HuH-7.5 (cell line): ENCODE measurements around the gene CYSRT1.

ENCODE experiments used
- DNase-seq: peaks from one replicate; pipeline ENCODE4 v3.0.0; 2011; ENCODE audit warnings: low spot score

The CYSRT1 gene, protein sequence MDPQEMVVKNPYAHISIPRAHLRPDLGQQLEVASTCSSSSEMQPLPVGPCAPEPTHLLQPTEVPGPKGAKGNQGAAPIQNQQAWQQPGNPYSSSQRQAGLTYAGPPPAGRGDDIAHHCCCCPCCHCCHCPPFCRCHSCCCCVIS

DNA sequence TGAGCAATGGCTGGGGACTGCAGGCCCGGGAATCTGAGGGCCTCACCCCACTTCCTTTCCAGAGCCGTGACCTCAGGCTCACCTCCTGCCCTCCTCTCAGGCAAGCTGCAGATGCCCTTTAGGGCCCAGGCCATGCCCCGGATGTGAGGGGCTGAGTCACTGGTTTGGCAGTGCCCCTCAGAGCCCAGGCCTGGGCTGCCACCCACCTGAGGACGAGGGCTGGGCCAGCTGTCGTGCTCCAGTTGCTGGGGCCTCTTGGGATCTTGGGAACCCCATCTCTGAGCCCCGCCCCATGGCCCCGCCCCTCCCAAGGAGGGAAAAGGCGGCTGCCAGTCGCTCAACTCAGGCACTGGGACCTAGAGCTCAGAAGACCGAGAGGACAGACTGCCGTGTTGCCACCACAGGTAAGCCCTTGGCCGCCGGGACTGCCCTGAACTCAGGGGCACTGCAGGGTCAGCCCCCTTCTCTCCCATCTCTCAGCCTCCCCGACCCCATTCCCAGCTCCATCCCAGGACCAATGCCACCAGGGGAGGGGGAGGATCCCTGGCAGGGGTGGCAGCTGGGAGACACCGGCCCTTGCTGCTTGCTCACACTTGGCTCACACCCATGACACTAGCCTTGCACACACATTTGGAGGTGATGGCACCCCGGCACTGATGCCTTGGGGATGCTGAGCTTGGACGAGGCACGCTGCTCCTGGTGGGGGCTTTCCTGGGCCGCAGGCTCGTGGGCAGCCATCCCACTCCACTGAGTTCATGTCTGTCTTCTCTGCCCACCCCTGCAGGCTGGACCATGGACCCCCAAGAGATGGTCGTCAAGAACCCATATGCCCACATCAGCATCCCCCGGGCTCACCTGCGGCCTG, at the start of gene CYSRT1:
CYSRT1 (plus strand) TSS at position 345 of the 865 bp plus-strand sequence; CDS start at position 793, 448 bp downstream.
- no peak for DNase-seq

DNA sequence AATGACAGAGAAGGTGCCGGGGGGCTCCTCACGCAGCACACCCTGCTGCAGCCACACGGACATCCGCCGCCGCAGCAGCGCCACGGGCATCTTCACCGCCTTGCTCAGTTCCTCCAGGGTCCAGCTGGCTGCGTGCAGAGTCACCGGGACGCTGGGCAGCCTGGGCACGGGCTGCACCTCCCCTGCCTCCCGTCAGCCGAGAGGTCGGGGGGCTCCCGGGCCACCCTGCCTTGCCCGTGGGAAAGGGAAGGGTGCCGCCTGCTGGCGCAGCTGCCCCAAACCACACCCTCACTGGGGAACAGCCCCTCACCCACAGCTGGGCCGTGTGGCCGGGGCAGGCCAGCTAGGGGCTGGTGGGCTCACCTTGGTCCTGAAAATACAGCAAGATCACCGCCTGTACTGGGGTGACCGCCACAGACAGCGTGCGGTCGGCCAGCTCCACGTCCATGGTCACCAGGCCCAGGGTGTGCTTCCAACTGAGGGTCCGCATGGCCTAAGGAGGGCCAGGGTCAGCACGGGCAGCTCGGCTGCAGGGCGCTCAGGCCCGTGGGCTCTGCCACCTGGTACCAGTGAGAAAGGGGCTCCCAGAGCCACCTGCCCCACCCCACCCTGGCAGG, 49.5 kb upstream of the CYSRT1 start:
- no peak for DNase-seq

DNA sequence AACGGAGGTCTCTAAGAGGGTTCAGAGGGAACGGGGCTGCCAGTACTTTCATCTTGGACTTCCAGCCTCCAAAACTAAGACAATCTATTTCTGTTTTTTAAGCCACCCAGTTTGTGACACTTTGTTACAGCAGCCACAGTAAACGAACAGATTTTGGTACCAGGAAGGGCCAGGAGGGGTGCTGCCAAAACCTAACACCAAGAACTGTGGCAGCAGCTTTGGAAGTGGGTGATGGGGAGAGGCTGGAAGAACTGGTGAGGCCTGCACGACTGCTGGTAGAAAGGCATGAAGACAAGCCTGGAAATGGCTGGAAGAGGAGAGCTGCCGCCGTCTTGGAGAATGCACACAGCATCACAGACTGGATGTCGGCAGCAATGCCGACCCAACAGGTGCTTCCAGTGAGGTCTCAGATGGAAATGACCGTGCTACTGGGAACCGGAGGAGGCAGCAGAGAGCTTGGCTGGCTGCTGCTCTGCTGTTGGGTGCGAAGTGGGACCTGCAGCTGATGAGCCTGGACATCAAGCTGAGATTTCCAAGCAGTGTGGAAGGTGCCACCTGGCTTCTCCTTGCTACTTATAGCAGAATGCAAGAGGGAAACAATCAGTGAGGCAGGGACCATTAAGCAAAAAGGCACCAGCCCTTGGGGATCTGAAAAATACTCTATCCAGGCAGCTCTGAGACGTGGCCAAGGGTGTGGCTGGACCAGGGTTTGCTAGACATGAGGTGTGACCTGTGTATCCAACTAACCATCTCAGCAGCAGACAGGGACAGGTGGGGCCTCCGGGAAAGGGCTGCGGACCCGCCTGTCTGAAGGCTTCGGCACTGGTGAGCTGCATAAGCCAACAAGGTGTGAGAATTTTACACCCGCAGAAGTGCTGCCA, 48.4 kb upstream of the CYSRT1 start:
- DNase-seq: peak; percentile 87

DNA sequence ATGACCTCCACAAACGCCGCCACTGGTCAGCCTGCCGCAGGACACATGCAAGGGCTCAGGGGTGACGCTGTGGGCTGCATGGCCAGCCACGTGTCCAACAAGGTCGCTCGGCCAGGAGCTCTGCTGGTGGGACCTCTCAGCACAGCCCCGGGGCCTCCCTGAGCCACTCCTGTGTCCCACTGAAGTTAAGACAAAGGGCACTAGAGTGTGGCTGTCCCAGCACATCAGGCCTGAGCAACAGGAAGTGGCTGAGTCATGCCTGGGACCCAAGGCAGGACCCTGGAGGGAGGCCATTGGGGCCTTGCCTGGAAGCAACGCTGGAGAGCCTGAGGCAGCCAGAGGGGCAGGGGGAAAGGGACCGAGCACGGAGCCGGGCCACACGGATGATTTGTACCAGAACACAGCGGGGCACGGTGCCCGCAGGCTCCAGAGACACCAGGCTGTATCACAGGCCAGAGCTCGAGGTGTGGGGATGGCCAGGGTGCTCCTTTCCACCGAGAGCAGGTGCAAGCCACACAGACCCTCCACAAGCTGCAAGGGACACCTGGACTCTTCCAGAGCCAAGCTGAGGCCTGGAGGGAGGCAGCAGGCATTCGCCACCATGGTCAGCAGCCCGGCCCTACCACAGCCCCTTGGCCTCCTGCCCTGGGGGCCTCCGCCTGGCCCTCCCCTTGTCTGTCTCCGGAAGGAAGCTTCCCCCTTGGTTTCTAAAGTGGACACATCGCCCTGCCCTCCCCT, 46.6 kb upstream of the CYSRT1 start:
- DNase-seq: no peak

DNA sequence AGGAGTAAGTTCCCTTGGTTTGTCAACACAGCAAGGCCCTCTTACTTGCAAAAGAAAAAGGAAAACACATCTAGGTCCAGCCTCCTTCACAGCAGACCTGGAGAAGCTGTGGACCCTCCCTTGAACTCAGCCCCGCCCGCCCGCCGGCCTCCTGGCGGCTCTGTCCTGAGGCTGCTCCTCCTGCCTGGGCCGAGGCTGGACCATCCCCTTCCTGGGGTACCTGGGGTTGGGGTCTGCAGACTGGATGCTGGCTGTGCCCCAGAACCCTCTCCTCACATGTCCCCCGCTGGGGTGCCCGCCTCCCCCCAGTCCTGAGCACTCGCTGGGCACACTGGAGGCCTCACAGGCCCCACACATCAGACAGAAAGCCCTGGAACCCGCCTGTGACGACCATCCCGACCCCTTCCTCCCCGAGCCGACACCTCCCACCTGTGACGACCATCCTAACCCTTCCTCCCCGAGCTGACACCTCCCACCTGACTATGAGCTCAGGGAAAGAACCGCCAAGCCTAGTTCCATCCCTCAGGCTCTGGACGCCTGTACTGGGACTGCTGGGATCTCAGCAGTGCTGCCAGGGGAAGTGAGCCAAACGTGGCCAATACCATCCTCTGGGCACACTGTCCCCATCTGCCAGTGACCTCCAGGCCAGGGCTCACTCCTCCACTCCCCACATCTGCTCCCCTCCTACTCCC, 45.9 kb upstream of the CYSRT1 start:
- DNase-seq: no peak

DNA sequence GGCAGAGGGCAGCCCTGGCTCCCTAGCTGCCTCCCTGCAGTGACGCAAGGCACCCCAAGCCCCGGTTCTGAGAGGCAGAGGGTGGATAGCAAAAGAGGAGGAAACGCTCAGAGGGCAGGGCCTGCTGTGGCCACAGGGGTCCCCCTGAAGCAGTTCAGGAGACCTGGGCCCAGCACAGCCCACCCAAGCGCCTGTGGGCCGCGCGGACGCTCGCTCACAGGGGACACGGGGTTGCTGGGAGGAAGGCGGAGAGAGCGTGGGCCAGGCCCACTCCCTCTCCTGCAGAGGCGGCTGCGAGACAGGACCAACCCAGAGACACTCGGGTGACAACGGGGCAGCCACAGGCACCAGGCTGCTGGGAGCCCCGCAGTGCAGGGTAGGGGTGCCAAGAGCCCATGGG, 45.2 kb upstream of the CYSRT1 start:
- no peak for DNase-seq

DNA sequence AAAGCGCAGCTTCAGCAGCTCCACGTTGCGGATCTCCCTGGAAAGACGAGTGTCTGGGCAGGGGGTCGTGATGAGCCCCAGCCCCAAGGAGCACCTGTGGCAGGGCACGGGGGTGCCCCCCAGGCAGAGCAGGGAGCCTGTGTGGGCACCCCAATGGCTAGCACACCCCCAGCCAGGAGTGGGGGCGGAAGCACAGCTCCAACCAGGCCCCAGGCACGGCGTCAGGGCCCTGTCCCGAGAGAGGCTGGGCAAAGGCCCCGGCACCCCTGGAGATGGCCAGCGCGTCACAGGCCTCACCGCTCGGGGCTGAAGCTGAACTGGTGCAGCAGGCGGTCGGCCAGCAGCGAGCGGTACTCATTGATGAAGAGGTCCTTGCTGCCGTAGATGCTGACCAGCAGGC, 44.5 kb upstream of the CYSRT1 start:
- DNase-seq: no peak

DNA sequence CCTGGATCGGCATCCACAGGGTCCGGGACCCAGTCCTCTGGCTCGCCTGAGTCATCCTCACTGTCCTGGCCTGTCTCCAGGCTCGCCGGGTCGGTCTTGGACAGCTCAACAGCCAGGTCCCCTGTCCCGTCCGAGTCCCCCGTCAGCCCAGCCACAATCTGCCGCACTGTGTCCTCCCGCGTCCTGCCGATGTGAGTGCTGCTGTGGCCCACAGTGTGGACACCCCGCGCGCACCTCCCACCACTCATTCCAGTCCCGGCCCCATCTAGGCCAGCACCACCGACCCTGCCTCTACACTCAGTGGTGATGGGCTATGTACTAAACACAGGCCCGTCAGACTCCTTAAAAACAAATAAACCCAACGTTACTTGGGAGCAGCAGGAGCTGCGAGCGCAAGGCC, 43.3 kb upstream of the CYSRT1 start:
- no peak for DNase-seq

DNA sequence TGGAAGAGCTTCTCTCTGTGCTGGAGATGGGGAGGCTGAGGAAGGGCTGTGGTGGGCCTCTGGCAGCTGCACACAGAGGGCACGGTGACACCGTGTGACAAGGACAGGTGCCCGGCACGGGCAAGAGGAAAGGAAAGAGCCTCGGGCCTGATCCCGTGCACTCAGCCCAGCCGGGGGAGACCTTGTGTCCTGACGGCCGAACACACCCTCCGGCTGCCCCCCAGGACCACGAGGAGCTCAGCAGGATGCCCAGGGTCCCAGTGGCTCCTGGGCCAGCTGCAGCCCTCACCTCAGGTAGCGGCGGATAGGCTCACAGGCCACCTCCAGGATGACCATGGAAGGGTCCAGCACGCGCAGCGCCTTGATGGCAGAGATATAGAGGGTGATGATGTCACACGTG, 42.1 kb upstream of the CYSRT1 start:
- DNase-seq: no peak

DNA sequence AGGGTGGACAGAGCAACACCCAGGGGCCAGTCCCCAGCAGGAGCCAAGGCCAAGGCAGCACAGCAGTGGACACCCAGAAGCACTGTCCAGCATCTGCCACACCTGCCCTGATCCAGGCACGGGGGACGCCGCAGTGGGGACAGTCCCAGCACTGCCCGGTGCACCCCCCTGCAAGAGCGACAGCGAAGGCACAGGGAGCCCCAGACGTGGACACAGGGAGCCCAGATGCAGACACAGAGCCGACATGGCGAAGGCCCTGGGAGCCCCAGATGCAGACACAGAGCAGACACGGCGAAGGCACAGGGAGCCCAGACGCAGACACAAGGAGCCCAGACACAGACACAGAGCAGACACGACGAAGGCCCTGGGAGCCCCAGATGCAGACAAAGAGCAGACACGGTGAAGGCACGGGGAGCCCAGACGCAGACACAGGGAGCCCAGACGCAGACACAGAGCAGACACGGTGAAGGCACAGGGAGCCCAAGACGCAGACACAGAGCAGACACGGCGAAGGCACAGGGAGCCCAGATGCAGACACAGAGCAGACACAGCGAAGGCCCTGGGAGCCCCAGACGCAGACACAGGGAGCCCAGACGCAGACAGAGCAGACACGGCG, 40.9 kb upstream of the CYSRT1 start:
- DNase-seq: no peak

DNA sequence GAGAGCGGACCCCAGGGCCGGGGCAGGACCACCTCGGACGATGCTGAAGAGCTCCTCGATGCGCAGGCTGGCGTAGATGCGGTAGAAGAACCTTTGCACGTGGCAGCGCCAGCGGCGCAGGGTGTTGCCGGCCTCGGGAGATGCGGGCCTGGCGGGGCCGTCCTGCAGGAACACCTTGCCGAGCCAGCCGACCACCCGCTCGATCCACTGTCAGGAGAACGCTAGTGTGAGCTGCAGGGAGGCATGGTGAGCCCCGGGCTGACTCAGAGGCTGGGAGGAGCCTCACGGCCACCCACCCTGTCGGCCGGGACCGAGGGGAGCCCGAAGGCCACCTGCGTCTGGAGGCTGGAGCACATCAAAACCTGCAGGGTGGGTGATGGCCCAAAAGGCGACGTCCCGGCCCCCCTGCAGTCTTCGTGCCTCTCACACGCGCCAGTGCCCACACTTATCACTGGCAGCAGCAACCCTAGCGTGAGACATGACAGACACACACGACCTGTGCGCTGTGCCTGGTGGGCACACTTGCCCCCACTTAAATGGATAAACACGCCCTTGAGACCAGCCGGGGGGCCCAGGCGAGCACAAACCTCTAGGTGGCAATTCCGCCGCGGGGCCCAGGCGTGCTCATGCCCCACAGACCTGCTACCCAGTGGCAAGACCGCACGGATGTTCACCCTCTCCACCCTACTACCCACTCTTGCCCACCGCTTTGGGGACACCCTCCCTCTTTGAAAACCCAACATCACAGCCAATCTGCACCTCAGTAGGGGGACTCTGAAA, 39.9 kb upstream of the CYSRT1 start:
- no peak for DNase-seq

DNA sequence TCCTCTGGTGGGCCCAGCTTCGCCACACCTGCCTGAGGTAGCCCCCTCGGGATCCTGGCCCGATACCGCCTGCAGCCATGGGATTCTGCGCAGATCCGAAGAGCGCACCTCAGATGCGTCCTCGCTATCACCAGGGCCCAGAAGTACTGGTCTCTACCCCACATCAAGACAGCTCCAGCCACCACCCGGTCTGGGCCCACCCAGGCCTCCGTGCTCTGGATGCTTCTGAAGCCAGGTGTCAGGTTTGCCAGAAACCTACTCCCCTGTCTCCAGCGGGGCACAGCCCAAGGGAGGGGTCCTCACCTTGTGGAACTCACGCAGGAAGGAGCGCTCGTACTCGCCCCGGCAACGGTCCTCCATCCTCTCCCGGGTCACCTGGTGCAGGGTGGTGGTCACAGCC, 39.1 kb upstream of the CYSRT1 start:
- DNase-seq: no peak

DNA sequence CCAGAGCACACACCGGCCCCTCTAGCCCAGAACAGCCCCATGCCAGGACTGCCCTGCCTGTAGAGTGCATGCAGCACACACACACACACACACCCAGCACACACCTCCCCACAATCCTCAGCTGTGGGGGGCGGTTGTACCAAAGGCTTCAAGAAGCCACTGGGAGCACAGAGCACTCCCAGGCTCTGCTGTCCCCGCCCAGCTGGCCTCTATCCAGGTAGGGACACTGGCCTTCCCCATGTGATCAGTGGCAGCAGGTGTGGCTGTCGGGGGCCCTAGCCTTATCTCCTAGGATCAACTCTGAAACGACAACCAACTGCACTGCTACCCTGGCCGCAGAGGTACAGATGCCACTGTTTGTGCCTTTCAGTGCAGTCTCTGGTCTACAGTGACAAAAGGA, 38.6 kb upstream of the CYSRT1 start:
- DNase-seq: no peak

DNA sequence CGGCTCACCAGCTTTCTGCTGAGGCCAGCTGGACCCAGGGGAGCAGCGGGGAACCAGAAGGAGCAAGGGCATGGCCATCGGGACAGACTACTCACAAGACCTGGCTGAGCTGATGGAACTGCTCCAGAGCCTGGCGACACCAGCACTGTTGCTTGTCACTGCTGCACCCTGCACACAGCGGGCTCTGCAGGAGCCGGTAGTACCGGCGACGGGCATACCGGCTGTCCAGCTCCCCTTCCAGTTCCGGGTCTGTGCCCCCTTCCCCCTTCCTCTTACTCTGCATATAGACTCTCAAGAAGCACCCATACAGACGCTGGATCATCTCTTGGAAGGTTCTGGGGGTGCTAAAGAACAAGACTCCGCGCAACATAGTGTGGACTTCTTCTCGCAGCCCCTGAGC, 37.6 kb upstream of the CYSRT1 start:
- no peak for DNase-seq

DNA sequence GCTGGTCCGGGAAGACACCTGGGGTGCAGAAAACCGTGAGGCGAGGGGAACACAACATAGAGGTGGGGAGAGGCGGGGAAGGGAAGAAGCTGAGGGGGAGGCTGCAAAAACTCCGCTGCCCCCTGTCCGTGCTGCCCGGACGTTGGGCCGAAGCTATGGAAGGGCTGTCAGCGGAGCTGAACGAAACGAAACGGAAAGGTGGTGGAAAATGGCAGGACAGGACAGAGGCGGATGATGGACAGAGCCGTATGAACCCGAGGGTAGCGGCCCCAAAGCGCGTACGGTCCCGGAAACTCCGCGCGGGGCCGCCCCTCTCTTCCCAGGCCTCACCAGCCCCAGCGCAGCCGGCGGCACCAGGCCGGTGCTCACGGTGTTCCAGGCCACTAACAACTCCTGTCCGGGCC, 36.9 kb upstream of the CYSRT1 start:
- no peak for DNase-seq

DNA sequence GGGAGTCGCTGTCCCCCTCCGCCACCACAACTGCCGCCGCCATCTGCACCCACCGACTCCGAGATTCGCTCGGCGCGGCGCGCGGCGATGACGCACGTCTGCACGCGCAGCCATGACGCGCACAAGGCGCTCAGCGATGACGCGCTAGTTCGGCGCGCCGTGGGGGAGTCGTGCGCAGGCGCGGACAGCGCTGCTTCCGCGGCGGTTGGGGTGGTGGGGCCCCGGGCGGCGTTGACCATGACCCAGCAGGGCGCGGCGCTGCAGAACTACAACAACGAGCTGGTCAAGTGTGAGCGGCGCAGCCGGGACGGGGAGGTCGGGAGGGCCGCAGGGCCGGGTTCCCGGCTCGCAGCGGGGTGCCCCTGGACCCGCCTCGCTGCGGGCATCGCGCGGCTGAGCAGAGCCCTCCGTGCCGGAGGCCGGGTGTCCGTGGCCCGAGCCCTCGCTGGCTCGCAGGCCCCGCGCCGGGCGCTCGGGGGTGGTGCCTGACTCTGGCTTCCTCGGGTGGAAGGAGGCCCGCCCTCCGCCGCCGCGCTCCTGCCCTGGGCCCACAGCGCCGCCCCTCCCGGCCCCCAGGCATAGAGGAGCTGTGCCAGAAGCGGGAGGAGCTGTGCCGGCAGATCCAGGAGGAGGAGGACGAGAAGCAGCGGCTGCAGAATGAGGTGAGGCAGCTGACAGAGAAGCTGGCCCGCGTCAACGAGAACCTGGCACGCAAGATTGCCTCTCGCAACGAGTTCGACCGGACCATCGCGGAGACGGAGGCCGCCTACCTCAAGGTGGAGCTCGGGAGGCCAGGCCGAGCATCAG, 36.3 kb upstream of the CYSRT1 start, which contains the start of the genes ANAPC2 and SSNA1:
ANAPC2 (minus strand) TSS at position 71 of the 807 bp plus-strand sequence; CDS start at position 43, 28 bp downstream.
SSNA1 (plus strand) TSS at position 187 of the 807 bp plus-strand sequence; CDS start at position 238, 51 bp downstream.
- DNase-seq: peak; percentile 94

DNA sequence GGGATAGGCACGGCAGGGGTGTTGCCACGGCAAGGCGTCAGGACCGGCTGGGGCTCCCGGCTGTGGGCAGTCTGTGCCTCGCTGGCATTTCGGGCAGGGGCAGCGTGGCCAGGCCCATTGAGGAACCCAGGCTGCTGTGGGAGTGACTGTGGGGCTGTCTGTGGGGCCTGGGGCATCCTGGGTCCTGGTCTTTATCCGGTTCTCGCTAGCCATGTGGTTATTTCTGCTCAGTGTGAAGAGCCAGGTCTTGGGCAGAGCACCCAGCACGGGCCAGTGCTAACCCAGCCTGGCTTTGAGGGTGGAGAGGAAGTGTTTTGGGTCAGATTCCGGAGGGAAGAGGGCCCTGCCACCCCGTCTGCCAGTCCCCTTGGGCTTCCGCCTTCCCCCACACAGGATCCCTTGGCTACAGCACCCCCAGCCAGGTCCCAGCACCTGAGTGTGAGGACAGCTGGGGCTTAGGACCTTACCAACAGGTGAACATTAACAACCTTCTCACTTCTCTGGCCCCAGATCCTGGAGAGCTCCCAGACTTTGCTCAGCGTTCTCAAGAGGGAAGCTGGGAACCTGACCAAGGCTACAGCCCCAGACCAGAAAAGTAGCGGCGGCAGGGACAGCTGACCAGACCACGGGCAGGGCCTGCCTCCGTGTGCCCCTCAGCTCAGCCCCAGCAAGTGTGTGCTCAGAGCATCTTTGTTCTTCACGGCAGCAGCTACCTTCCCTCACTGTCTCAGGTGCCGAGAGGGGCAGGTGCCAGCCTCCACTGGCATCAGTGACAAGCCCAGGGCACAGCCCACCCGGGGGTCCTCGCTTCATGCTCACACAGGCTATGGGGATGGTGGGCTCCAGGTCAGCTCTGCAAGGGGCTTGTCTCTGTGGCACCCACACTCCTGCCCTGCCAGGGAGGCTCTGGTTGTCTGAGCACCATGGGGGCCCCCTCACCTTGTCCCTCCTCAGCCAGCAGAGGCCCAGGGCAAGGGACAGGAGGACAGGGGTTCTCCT, 35.4 kb upstream of the CYSRT1 start:
- no peak for DNase-seq
